ENCODE results near the gene CAMTA1. TPM values are rescaled to one million over a fixed set of nuclear protein-coding genes. Genes with fewer than 3 reads are reported as not detected.
"Not testable (repeated sequence)": the region's sequence is repeated elsewhere in the genome, so short reads cannot be mapped to it uniquely, and the experiment has no call there.

Gene CAMTA1
- total RNA-seq, 4 donors from 2014 or later = 45.3 to 68.9 (median 62.0) TPM

DNA sequence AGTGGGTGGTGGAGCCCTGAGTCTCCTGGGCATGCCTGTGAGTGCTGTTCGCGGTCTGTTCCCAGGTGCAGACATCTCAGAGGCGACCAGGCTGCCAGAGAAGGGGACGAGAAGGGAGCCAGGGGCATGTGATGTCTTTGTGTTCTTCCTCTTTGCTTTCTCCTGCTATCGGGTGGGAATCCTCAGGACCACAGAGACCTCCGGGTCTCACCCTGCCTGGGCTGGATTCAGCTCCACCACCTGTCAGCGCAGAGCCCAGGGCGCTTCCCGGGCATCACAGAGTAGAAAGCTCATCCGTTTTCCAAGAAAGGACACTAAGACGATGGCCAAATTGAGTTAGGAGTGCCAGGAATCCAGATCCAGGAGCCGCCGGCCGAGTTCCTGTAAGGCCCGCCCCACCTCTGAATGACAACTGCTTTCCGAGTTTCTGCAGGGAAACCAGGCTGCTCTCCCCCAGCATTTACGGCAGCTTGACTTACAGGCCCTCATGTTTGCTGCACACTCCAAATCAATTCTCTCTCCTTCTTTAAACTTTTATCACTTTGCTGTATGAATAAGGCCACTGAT lies 130.8 kb downstream of the CAMTA1 start:
- ATAC-seq (ENCODE audit: low FRiP score) (no peak), DNase-seq (ENCODE audit: low spot score) (no peak)
- TF ChIP-seq, protein P1, sequence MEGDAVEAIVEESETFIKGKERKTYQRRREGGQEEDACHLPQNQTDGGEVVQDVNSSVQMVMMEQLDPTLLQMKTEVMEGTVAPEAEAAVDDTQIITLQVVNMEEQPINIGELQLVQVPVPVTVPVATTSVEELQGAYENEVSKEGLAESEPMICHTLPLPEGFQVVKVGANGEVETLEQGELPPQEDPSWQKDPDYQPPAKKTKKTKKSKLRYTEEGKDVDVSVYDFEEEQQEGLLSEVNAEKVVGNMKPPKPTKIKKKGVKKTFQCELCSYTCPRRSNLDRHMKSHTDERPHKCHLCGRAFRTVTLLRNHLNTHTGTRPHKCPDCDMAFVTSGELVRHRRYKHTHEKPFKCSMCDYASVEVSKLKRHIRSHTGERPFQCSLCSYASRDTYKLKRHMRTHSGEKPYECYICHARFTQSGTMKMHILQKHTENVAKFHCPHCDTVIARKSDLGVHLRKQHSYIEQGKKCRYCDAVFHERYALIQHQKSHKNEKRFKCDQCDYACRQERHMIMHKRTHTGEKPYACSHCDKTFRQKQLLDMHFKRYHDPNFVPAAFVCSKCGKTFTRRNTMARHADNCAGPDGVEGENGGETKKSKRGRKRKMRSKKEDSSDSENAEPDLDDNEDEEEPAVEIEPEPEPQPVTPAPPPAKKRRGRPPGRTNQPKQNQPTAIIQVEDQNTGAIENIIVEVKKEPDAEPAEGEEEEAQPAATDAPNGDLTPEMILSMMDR (IDR thresholded peaks at IDR 0.05) = no peak

DNA sequence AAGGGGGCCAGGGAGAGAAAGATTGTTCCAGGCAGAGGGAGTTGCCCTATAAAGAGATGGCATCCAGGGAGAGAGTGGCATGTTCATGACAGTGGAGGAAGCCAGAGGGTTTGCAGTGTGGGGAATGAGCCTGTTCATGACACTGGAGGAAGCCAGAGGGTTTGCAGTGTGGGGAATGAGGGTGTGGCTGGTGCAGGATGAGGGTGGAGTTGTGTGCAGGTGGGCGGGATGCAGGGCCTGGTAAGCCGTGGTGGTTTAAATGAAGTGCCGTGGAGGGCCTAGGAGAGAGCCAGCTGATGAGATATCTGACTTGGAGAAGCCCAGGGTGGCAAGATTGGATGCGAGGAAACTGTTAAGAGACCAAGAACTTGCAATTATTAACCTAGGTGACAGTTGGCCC lies 131.8 kb downstream of the CAMTA1 start:
- no peak for ATAC-seq (ENCODE audit: low FRiP score)
- TF ChIP-seq, protein P1 (IDR thresholded peaks at IDR 0.05) = no peak
- DNase-seq (ENCODE audit: low spot score) = no peak

DNA sequence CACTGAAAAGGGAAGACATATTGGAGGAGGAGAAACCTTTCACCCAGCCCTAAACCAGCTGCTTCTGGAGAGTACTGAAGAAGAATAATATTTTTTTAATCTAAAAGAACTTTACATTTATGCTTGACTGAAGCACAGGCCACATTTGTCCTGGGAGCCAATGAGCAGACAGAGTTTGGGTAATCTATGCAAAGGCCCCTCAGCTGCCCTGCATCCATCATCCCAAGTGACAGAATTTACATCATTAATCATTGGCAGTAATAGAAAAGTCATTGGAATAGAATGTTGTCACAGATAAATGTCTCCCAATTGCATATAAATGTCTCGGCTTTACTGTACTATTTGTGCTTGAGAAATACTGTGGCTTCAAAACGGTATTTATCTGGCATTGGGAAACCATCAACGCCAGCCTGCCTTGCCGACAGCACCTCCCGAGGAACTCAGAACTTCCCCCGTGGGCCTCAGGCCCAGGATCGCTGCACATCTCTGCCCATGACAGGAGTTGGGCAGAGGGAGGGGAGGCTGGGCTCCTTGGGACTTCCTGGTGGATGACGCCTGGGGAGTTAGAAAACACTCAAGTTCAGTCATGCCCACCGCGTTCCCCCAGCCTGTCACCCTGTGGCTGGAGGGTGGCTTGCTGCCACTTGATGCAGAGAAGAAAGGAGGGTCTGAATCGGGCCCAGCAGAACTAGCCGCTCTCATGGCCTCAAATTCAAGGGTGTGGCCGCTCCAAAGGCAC lies 133.1 kb downstream of the CAMTA1 start:
- DNase-seq (ENCODE audit: low spot score) (no peak), ATAC-seq (ENCODE audit: low FRiP score) (no peak)
- TF ChIP-seq, protein P1 (IDR thresholded peaks at IDR 0.05) = no peak

DNA sequence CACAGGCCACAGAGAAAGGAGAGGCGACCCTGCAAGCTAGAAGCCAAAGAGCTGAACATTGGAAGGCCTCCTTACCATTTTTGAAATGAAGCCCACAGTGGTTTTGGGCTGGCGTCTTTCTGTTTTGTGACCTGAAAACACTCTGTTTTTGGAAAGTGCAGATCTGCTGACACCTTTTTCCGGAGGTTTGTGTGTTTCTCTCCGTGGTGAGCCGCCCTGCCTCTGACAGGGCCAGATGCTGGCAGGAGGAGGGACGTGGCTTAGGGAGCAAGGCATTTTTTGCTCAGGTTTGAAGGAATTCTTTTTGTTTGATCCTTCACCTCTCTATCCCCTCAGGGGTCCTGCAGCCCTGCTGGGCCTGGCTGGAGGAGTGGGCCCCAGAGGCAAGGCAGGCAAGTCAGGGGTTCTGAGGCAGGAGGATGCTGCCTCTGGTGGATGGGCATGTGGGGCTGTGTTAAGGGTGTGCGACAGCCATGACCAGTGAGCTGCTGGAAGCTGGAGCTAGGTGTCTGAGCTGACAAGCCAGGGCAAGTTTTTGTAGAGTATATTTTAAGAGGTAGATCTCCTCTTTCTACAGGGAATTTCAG lies 133.8 kb downstream of the CAMTA1 start:
- DNase-seq (ENCODE audit: low spot score) (no peak), ATAC-seq (ENCODE audit: low FRiP score) (no peak)
- TF ChIP-seq, protein P1 (IDR thresholded peaks at IDR 0.05) = no peak

DNA sequence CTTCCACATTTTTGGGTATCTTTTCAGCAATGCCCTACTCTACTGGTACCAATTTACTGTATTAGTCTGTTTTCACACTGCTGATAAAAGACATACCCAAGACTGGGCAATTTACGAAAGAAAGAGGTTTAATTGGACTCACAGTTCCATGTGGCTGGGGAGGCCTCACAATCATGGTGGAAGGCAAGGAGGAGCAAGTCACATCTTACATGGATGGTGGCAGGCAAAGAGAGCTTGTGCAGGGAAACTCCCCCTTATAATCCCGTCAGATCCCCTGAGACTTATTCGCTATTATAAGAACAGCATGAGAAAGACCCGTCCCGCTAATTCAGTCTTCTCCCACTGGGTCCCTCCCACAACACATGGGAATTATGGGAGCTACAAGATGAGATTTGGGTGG lies 136.3 kb downstream of the CAMTA1 start:
- DNase-seq (ENCODE audit: low spot score); ATAC-seq (ENCODE audit: low FRiP score): not testable (repeated sequence)

DNA sequence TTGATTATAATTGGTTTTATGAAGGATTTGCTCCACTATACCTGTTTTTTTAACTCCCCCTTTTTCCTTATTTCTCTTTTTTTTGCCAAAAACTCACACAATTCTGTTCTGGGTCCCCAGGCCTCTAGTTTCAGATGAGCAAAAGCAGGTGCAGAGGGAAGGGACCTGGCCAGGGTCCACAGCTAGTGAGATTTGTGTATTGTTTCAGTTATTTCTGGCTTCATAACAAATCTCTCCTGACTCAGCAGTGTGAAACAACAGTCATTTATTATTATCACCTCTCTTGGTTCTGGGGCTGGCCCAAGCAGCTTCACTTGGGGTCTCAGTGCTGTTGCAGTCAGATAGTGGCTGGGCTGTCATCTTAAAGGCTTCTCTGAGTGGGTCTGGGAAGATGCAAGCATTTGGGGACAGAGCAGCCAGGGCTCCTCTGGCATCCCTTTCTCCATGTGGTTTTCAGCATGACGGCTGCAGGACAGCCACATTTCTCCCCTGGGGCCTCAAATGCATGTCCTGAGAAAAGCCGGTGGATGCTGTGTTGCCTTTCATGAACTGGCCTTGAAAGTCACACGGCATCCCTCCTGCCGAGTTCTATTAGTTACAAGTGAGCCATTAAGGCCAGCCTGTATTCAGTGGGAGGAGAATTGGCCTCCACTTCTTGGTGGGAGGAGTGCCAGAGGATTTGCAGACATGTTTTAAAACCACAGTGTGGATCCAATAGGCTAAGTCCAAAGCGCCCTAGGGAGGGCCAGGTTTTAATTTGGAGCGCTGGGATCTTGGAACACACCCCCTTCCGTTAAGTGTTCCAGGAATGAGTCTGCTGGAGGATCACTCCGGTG lies 137.1 kb downstream of the CAMTA1 start:
- DNase-seq (ENCODE audit: low spot score) (no peak), ATAC-seq (ENCODE audit: low FRiP score) (no peak)
- TF ChIP-seq, protein P1 (IDR thresholded peaks at IDR 0.05) = no peak

DNA sequence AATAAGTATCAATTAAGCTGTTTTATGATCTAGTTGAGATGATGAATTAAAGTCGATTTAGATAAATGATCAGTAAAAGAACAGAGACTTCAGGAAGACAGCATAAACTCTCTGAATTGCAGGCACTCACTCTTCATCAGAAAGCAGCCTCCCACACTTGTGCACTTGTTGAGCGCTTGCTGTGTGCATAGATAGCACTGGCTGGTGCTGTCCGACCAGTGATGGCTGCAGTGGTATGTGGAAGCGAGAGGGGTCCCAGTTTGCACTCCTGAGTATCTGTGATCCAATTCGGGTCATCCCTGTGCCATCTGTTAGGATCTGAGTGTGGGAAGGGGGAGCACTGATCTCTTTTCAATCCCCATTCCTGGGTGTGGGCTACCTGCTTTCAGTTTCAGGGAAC lies 137.8 kb downstream of the CAMTA1 start:
- TF ChIP-seq, protein P1 (IDR thresholded peaks at IDR 0.05) = no peak
- ATAC-seq (ENCODE audit: low FRiP score) (no peak), DNase-seq (ENCODE audit: low spot score) (no peak)

Measured in omental fat pad (tissue), 4 donors.